ENCODE measurements around the gene CUX1.

Gene CUX1

GRCh38 chr7:101970801-101971200 lies 153.4 kb downstream of the CUX1 start:
- DNase-seq (ENCODE audit: low read depth): no peak
- no peak for TF ChIP-seq CTCF (IDR thresholded peaks at IDR 0.05; ENCODE audit: control insufficient read depth, extremely low read depth, insufficient read depth)

GRCh38 chr7:101971457-101971856 lies 154.0 kb downstream of the CUX1 start:
- no peak for DNase-seq (ENCODE audit: low read depth)
- no peak for TF ChIP-seq CTCF (IDR thresholded peaks at IDR 0.05; ENCODE audit: control insufficient read depth, extremely low read depth, insufficient read depth)
- H3K4me3 ChIP-seq (ENCODE audit: low read depth, low read length): no peak overlapping the region

More at GRCh38 chr7:101970801-101971200, 153.4 kb downstream of the CUX1 start:
- H3K4me3 ChIP-seq (ENCODE audit: low read depth, low read length): no peak overlapping the region

GRCh38 chr7:101972627-101973026 lies 155.2 kb downstream of the CUX1 start:
- no peak for DNase-seq (ENCODE audit: low read depth)
- TF ChIP-seq CTCF (IDR thresholded peaks at IDR 0.05; ENCODE audit: control insufficient read depth, extremely low read depth, insufficient read depth): no peak

GRCh38 chr7:101973130-101973529 lies 155.7 kb downstream of the CUX1 start:
- no peak for TF ChIP-seq CTCF (IDR thresholded peaks at IDR 0.05; ENCODE audit: control insufficient read depth, extremely low read depth, insufficient read depth)
- no peak for DNase-seq (ENCODE audit: low read depth)
- no peak overlapping the region for H3K4me3 ChIP-seq (ENCODE audit: low read depth, low read length)

More at GRCh38 chr7:101972627-101973026, 155.2 kb downstream of the CUX1 start:
- H3K4me3 ChIP-seq (ENCODE audit: low read depth, low read length): no peak overlapping the region

GRCh38 chr7:101974393-101974792 lies 157.0 kb downstream of the CUX1 start:
- no peak for DNase-seq (ENCODE audit: low read depth)
- H3K4me3 ChIP-seq (ENCODE audit: low read depth, low read length): no peak overlapping the region
- no peak for TF ChIP-seq CTCF (IDR thresholded peaks at IDR 0.05; ENCODE audit: control insufficient read depth, extremely low read depth, insufficient read depth)

GRCh38 chr7:101975046-101975445 lies 157.6 kb downstream of the CUX1 start:
- no peak overlapping the region for H3K4me3 ChIP-seq (ENCODE audit: low read depth, low read length)
- DNase-seq (ENCODE audit: low read depth): no peak
- TF ChIP-seq CTCF (IDR thresholded peaks at IDR 0.05; ENCODE audit: control insufficient read depth, extremely low read depth, insufficient read depth): no peak

GRCh38 chr7:101976411-101976810 lies 159.0 kb downstream of the CUX1 start:
- H3K4me3 ChIP-seq (ENCODE audit: low read depth, low read length): no peak overlapping the region
- TF ChIP-seq CTCF (IDR thresholded peaks at IDR 0.05; ENCODE audit: control insufficient read depth, extremely low read depth, insufficient read depth): no peak
- DNase-seq (ENCODE audit: low read depth): no peak
